Keratinocyte (primary cell): ENCODE data around the gene COL9A2. TPM values are rescaled to one million over a fixed set of nuclear protein-coding genes. Genes with fewer than 3 reads are reported as not detected.

Experiments used
- DNase-seq: peaks from one replicate; pipeline ENCODE4 v3.0.0-alpha.2; 2011; ENCODE audit warnings: low read depth, missing footprints, low spot score
- FAIRE-seq: peaks from 2 replicates; lab custom pipeline; 2011; peaks lifted over from hg19 to GRCh38; lab: Jason Lieb, UNC
- H2AFZ ChIP-seq: 2 replicates; pipeline ENCODE4 v1.6.0; 2012; ENCODE audit warnings: low read length, control low read depth, inconsistent platforms; ENCODE audit not compliant: control insufficient read depth
- H3K27ac ChIP-seq: 2 replicates; pipeline ENCODE4 v1.5.1; 2011; ENCODE audit warnings: low read length; ENCODE audit not compliant: control insufficient read depth, insufficient read depth
- H3K27me3 ChIP-seq: 3 replicates; pipeline ENCODE4 v1.6.0; 2011; ENCODE audit warnings: low read length; ENCODE audit not compliant: control insufficient read depth, insufficient read depth; ENCODE audit errors: extremely low read depth
- H3K36me3 ChIP-seq, 2 experiments: 2 replicates in 1 of 2; 3 replicates in 1 of 2; pipeline ENCODE4 v1.5.1; 2011; ENCODE audit warnings: low read length in 2 of 2, mild to moderate bottlenecking in 1 of 2; ENCODE audit not compliant: control insufficient read depth in 2 of 2, insufficient read depth in 2 of 2; ENCODE audit errors: extremely low read depth in 1 of 2
- H3K4me1 ChIP-seq: 3 replicates; pipeline ENCODE4 v1.5.1; 2011; ENCODE audit warnings: low read length; ENCODE audit not compliant: control insufficient read depth, insufficient read depth; ENCODE audit errors: extremely low read depth
- H3K4me2 ChIP-seq: 3 replicates; pipeline ENCODE4 v1.6.0; 2011; ENCODE audit warnings: low read depth, low read length; ENCODE audit not compliant: control insufficient read depth, insufficient read depth; ENCODE audit errors: extremely low read depth
- H3K4me3 ChIP-seq, 3 experiments: fragments of 200-600 bp in 1 of 3; sonication (generic) in 1 of 3; 2 replicates in 2 of 3; 3 replicates in 1 of 3; pipeline ENCODE4 v1.5.1; 2011 to 2016; ENCODE audit warnings: low read length in 3 of 3, mild to moderate bottlenecking in 3 of 3, control low read depth in 2 of 3, inconsistent platforms in 1 of 3, low read depth in 1 of 3, mixed read lengths in 1 of 3, mixed run types in 1 of 3, moderate library complexity in 1 of 3; ENCODE audit not compliant: control insufficient read depth in 2 of 3, insufficient read depth in 2 of 3; ENCODE audit errors: extremely low read depth in 1 of 3
- H3K79me2 ChIP-seq: 2 replicates; pipeline ENCODE4 v1.6.0; 2012; ENCODE audit warnings: low read length; ENCODE audit not compliant: control insufficient read depth, insufficient read depth
- H3K9ac ChIP-seq: 3 replicates; pipeline ENCODE4 v1.6.0; 2011; ENCODE audit warnings: low read length; ENCODE audit not compliant: control insufficient read depth, insufficient read depth; ENCODE audit errors: extremely low read depth
- H3K9me1 ChIP-seq: 3 replicates; pipeline ENCODE4 v1.6.0; 2011; ENCODE audit warnings: low read length; ENCODE audit not compliant: control insufficient read depth, insufficient read depth; ENCODE audit errors: extremely low read depth
- H3K9me3 ChIP-seq: 2 replicates; pipeline ENCODE4 v1.5.1; 2012; ENCODE audit warnings: low read depth, low read length; ENCODE audit not compliant: control insufficient read depth
- H4K20me1 ChIP-seq: 3 replicates; pipeline ENCODE4 v1.6.0; 2011; ENCODE audit warnings: low read length; ENCODE audit not compliant: control insufficient read depth, insufficient read depth; ENCODE audit errors: extremely low read depth
- CTCF ChIP-seq, 3 experiments: IDR thresholded peaks in 1 of 3; conservative IDR thresholded peaks in 1 of 3; optimal IDR thresholded peaks in 1 of 3; 2 replicates in 2 of 3; 3 replicates in 1 of 3; pipeline versions ENCODE3 to v1.5.1; 2011; ENCODE audit warnings: low read length in 3 of 3, mild to moderate bottlenecking in 3 of 3, moderate library complexity in 2 of 3, control low read depth in 1 of 3, inconsistent platforms in 1 of 3; ENCODE audit not compliant: insufficient read depth in 2 of 3; ENCODE audit errors: extremely low read depth in 1 of 3
- EZH2 ChIP-seq: IDR thresholded peaks from one replicate; pipeline ENCODE4 v1.6.1; 2012; ENCODE audit warnings: inconsistent platforms, mild to moderate bottlenecking, low read length, moderate library complexity
- dilution Hi-C: fragments of 300-500 bp; cut with MboI; formaldehyde crosslinking; loops from one replicate; pipeline ENCODE4 v1.7.0; 2020; ENCODE audit warnings: low sequenced_read_pairs; ENCODE audit not compliant: extremely low pct_ligation_motif_present
- polyA plus RNA-seq, 5 experiments: library from polyadenylated mRNA; depleted of rRNA in 3 of 5; stranded (reverse) in 3 of 5; stranded (forward) in 1 of 5; unstranded in 1 of 5; fragments of >200 nt; gene quantifications; 1 replicate in 1 of 5; 2 replicates in 3 of 5; 3 replicates in 1 of 5; pipeline versions ENCODE4 v1.2.1 to v1.2.3, GENCODE V29; 2011 to 2012; ENCODE audit warnings: missing spikeins in 2 of 5, low read depth in 1 of 5, low replicate concordance in 1 of 5

COL9A2 gene
- polyA plus RNA-seq, 1 donor (not counting 4 experiments of a cell fraction or from before 2014, with no cell fraction given), result 1.6 TPM

GRCh38 chr1:40266786-40267535 lies 50.1 kb downstream of the COL9A2 start:
- H2AFZ ChIP-seq, result no peak overlapping the region
- peak overlapping the region; percentile 76 for H3K27ac ChIP-seq
- TF ChIP-seq EZH2, result no peak
- no peak for TF ChIP-seq CTCF (optimal IDR thresholded peaks at IDR 0.05 in 1 of 3, IDR thresholded peaks at IDR 0.05 in 1 of 3, conservative IDR thresholded peaks at IDR 0.05 in 1 of 3; ENCODE audit: extremely low read depth in 1 of 3, insufficient read depth in 2 of 3, low read length in 3 of 3)
- no peaks in the 10 kb centered on the region for H4K20me1 ChIP-seq
- H3K36me3 ChIP-seq, result peaks cover 10 to 27% of the 10 kb centered on the region in 2 experiments
- dilution Hi-C loops, result no loop called here
- peaks cover 26% of the 10 kb centered on the region for H3K79me2 ChIP-seq
- H3K4me1 ChIP-seq, result peaks cover 31% of the 10 kb centered on the region
- no peak for DNase-seq
- H3K4me2 ChIP-seq, result peak overlapping the region; percentile 52
- peak; percentile 85 for FAIRE-seq
- H3K9ac ChIP-seq, result peak overlapping the region; percentile 29
- no peaks in the 10 kb centered on the region for H3K9me1 ChIP-seq
- H3K9me3 ChIP-seq, result no peaks in the 10 kb centered on the region
- no peak overlapping the region for H3K4me3 ChIP-seq
- H3K27me3 ChIP-seq, result no peaks in the 10 kb centered on the region

- Histone ChIP-seq H3K27me3 (no peaks in the 10 kb centered on the region), H3K9ac (no peak overlapping the region), H4K20me1 (no peaks in the 10 kb centered on the region), H3K27ac (peak overlapping the region; percentile 76), H3K4me3 (no peak overlapping the region), H3K79me2 (peaks cover 30% of the 10 kb centered on the region), H2AFZ (no peak overlapping the region), H3K4me2 (no peak overlapping the region), H3K9me1 (no peaks in the 10 kb centered on the region), H3K9me3 (no peaks in the 10 kb centered on the region), H3K36me3 (peaks cover 10 to 27% of the 10 kb centered on the region in 2 experiments), H3K4me1 (peaks cover 31% of the 10 kb centered on the region)
- dilution Hi-C loops, result no loop called here
- no peak for TF ChIP-seq CTCF (optimal IDR thresholded peaks at IDR 0.05 in 1 of 3, IDR thresholded peaks at IDR 0.05 in 1 of 3, conservative IDR thresholded peaks at IDR 0.05 in 1 of 3; ENCODE audit: extremely low read depth in 1 of 3, insufficient read depth in 2 of 3, low read length in 3 of 3)
- TF ChIP-seq EZH2, result no peak
- DNase-seq (no peak), FAIRE-seq (no peak)
These were observed 51.2 kb downstream of the COL9A2 start for GRCh38 chr1:40265919-40266318.
